ENCODE measurements around the gene PPP1R3D.

The PPP1R3D gene

GRCh38 chr20:59940129-59940955 is at the start of gene PPP1R3D, which contains the start of gene FAM217B:
PPP1R3D (minus strand) TSS chr20:59940305; CDS start chr20:59939931, 374 bp downstream.
FAM217B (plus strand) TSS chr20:59940389; CDS start chr20:59943944, 3,555 bp downstream.
- peak; percentile 98 for DNase-seq (ENCODE audit: low read depth)
- no peak for TF ChIP-seq CTCF (conservative IDR thresholded peaks at IDR 0.05; ENCODE audit: low read depth, low read length)
- H3K4me3 ChIP-seq (ENCODE audit: low read depth, low read length), result peak within 1 kb of the TSS; percentile 80

GRCh38 chr20:59988141-59988540 is 48.0 kb upstream of the PPP1R3D start:
- no peak for TF ChIP-seq CTCF (conservative IDR thresholded peaks at IDR 0.05; ENCODE audit: low read depth, low read length)
- H3K4me3 ChIP-seq (ENCODE audit: low read depth, low read length), result no peak overlapping the region
- DNase-seq (ENCODE audit: low read depth), result no peak

GRCh38 chr20:59987135-59987534 is 47.0 kb upstream of the PPP1R3D start:
- DNase-seq (ENCODE audit: low read depth), result no peak
- H3K4me3 ChIP-seq (ENCODE audit: low read depth, low read length), result no peak overlapping the region
- TF ChIP-seq CTCF (conservative IDR thresholded peaks at IDR 0.05; ENCODE audit: low read depth, low read length), result no peak

- DNase-seq (ENCODE audit: low read depth), result no peak
- no peak overlapping the region for H3K4me3 ChIP-seq (ENCODE audit: low read depth, low read length)
- no peak for TF ChIP-seq CTCF (conservative IDR thresholded peaks at IDR 0.05; ENCODE audit: low read depth, low read length)
Observed at GRCh38 chr20:59985864-59986263, 45.8 kb upstream of the PPP1R3D start.

- DNase-seq (ENCODE audit: low read depth), result no peak
- TF ChIP-seq CTCF (conservative IDR thresholded peaks at IDR 0.05; ENCODE audit: low read depth, low read length), result no peak
- no peak overlapping the region for H3K4me3 ChIP-seq (ENCODE audit: low read depth, low read length)
Observed at GRCh38 chr20:59985164-59985563, 45.1 kb upstream of the PPP1R3D start.

- no peak for TF ChIP-seq CTCF (conservative IDR thresholded peaks at IDR 0.05; ENCODE audit: low read depth, low read length)
- no peak overlapping the region for H3K4me3 ChIP-seq (ENCODE audit: low read depth, low read length)
- no peak for DNase-seq (ENCODE audit: low read depth)
Observed at GRCh38 chr20:59984541-59984940, 44.4 kb upstream of the PPP1R3D start.

GRCh38 chr20:59983076-59983475 is 43.0 kb upstream of the PPP1R3D start:
- no peak for TF ChIP-seq CTCF (conservative IDR thresholded peaks at IDR 0.05; ENCODE audit: low read depth, low read length)
- no peak overlapping the region for H3K4me3 ChIP-seq (ENCODE audit: low read depth, low read length)
- no peak for DNase-seq (ENCODE audit: low read depth)
